NCI-H446 (cell line): ENCODE measurements around the gene DNAJC4.

ENCODE experiments used
- DNase-seq, 2 experiments: peaks; one replicate each; lab custom pipeline; 2025; lab: John Stamatoyannopoulos, UW

DNAJC4 gene

GRCh38 chr11:64208796-64209562, 21.4 kb upstream of the DNAJC4 start:
- DNase-seq, result no peak

DNA sequence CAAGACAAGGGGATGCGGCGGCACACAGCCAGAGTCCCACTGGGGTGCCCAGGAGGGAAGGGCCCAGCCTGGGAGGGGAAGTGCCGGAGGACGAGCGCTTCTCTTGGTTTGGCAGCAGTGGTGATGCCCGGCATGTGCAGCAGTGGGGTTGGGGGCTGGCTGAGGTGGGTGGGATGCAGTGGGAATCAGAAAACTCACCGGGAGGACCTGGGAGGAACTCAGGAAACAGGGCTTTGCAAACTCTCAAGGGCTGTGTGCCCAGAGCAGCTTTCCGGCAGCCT, 20.8 kb upstream of the DNAJC4 start:
- DNase-seq, result no peak

DNA sequence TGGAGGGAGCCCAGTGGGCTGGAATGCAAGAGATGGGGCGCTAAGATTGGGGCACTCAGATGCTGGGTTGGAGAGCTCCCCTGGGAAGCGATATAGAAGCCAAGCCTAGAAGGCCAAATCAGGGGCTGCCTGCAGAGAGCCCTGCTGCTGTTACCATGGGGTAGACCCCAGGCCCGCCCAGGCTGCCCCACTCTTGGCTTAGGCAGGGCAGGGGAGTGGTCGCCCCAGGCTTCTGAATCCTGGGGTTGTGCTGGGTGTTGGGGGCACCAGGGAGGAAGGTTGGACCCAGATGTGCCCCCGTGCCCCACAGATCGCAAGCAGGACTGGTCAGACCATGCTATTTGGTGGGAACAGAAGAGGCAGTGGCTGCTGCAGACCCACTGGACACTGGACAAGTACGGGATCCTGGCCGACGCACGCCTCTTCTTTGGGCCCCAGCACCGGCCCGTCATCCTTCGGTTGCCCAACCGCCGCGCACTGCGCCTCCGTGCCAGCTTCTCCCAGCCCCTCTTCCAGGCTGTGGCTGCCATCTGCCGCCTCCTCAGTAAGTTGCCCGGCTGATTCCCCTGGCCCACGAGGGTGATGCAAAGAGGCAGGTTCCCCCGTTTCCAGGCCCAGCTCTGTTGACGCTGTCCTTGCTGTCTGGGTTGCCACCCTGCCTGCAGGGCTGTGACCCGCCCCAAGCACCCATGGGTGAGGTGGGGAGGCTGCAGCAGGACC, 19.9 kb upstream of the DNAJC4 start:
- DNase-seq, result peak in 1 of 2 experiments; percentile 53

- no peak for DNase-seq
Observed at GRCh38 chr11:64211181-64211872, 19.0 kb upstream of the DNAJC4 start.

- no peak for DNase-seq
Observed at GRCh38 chr11:64216879-64217278, 13.5 kb upstream of the DNAJC4 start.

GRCh38 chr11:64218628-64219353, 11.6 kb upstream of the DNAJC4 start:
- DNase-seq, result no peak

DNA sequence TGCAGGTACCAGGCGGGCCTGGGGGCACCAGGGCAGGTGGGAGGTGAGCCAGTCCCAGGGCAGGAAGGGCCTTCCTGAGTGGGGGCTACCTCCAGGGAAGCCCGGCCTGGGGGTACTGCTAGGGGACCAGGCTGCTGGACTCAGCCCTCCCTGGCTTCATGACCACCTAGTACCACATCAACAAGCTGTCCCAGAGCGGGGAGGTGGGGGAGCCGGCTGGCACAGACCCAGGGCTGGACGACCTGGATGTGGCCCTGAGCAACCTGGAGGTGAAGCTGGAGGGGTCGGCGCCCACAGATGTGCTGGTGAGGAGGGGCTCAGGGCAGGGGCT, 11.0 kb upstream of the DNAJC4 start:
- no peak for DNase-seq

- no peak for DNase-seq
Observed at GRCh38 chr11:64219755-64220154, 10.6 kb upstream of the DNAJC4 start.

DNA sequence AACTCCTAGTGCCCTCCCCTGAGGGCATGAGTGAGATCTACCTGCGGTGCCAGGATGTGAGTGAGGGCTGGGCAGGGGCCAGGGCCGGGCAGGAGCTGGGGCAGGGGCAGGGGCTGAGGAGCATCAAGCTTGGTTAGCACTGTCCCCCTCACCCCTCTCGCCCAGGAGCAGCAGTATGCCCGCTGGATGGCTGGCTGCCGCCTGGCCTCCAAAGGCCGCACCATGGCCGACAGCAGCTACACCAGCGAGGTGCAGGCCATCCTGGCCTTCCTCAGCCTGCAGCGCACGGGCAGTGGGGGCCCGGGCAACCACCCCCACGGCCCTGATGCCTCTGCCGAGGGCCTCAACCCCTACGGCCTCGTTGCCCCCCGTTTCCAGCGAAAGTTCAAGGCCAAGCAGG, 10.1 kb upstream of the DNAJC4 start:
- no peak for DNase-seq

DNA sequence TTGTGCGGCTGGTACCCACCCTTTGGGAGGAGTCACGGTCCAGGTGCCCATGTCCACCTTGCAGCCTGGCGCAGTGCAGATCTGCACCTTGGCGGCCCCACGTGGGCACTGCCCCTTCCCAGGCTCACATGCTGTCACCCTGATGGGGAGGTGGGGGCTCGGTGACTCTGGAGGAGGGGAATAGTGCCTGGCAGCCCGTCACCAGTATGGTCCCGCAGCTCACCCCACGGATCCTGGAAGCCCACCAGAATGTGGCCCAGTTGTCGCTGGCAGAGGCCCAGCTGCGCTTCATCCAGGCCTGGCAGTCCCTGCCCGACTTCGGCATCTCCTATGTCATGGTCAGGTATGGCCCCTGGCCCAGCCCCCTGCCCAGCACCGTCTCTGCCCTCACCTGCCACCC, 9.6 kb upstream of the DNAJC4 start:
- no peak for DNase-seq

GRCh38 chr11:64222651-64223000, 7.7 kb upstream of the DNAJC4 start:
- no peak for DNase-seq

- DNase-seq, result no peak
Observed at GRCh38 chr11:64223001-64223651, 7.2 kb upstream of the DNAJC4 start.

- no peak for DNase-seq
Observed at GRCh38 chr11:64224151-64224890, 6.0 kb upstream of the DNAJC4 start.

- DNase-seq, result no peak
Observed at GRCh38 chr11:64224891-64225607, 5.3 kb upstream of the DNAJC4 start.

- DNase-seq, result peak; percentile 49 to 90
Observed at GRCh38 chr11:64225608-64226506, 4.5 kb upstream of the DNAJC4 start, which contains the start of the genes NUDT22 and TRPT1. Gene NUDT22, plus strand, starts transcription at chr11:64226274. Its CDS starts 379 bp downstream, at chr11:64226653. Gene TRPT1, minus strand, starts transcription at chr11:64226186. Its CDS starts 326 bp downstream, at chr11:64225860.

DNA sequence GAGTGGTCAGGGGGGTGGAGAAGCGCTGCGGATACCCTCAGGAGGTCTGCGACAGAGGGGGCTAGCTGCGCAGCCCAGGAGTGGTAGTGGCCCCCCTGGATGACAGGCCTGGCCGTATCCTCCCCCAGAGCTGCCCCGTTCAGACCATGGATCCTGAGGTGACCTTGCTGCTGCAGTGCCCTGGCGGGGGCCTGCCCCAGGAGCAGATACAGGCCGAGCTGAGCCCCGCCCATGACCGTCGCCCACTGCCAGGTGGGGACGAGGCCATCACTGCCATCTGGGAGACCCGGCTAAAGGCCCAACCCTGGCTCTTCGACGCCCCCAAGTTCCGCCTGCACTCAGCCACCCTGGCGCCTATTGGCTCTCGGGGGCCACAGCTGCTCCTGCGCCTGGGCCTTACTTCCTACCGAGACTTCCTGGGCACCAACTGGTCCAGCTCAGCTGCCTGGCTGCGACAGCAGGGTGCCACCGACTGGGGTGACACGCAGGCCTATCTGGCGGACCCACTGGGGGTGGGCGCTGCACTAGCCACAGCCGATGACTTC, 3.8 kb upstream of the DNAJC4 start:
- DNase-seq, result peak in 1 of 2 experiments; percentile 37

- DNase-seq, result peak in 1 of 2 experiments; percentile 50
Observed at GRCh38 chr11:64227405-64227956, 2.9 kb upstream of the DNAJC4 start.

DNA sequence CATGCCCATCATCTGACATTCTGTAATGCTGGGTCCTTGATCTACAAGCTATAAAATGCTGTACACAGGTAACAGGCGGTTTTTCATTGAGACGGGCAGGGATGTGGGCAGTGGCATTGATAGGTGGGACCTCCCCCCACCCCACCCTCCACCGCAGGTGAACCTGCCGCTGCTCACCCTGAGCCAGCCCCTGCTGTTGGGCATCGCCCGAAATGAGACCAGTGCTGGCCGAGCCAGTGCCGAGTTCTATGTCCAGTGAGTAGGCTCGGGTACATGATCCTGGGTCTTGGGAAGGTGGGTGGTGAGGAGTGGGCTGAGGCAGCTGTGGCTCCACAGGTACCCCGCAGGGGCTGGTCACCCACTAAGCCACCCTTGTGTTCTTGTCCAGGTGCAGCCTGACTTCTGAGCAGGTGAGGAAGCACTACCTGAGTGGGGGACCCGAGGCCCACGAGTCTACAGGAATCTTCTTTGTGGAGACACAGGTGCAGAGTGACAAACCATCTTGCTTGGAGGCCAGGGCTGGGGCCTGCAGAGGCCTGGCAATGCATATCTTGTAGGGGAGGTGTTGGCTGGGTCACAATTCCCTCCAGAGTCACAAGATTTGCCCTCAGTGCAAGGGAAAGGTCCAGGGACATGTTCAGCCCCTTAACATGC, 1.1 kb upstream of the DNAJC4 start:
- no peak for DNase-seq
